HepG2 (cell line): Measurements from ENCODE around the gene LEMD2. TPM values are rescaled to one million over a fixed set of nuclear protein-coding genes. Genes with fewer than 3 reads are reported as not detected.

Source experiments
- BORCS8-MEF2B ChIP-seq: sonication (generic); formaldehyde crosslinking; IDR thresholded peaks from 2 replicates; pipeline ENCODE4 v1.8.0; 2022; ENCODE audit warnings: mild to moderate bottlenecking, missing genetic modification reagents
- FIP1L1 ChIP-seq: fragments of 200-400 bp; formaldehyde crosslinking; IDR thresholded peaks from 2 replicates; pipeline ENCODE4 v1.6.1; 2018; ENCODE audit warnings: low read depth, mild to moderate bottlenecking, low read length, moderate library complexity, borderline replicate concordance; ENCODE audit not compliant: insufficient read depth
- FOSL2 ChIP-seq: sonication (generic); formaldehyde crosslinking; IDR thresholded peaks from 2 replicates; pipeline ENCODE4 v1.4.0; 2020; ENCODE audit warnings: missing genetic modification reagents
- GABPA ChIP-seq, 2 experiments: IDR thresholded peaks; 2 replicates each; pipeline ENCODE4 v1.6.1; 2011 to 2016; ENCODE audit warnings: low read depth in 2 of 2, low read length in 1 of 2, missing biosample characterization in 1 of 2, missing genetic modification characterization in 1 of 2
- KLF11 ChIP-seq: IDR thresholded peaks from 2 replicates; pipeline ENCODE4 v1.6.1; 2016; ENCODE audit warnings: missing compliant biosample characterization
- MED1 ChIP-seq: sonication (generic); formaldehyde crosslinking; IDR thresholded peaks from 2 replicates; pipeline ENCODE4 v1.4.0; 2020; ENCODE audit warnings: missing genetic modification reagents
- MTERF4 ChIP-seq: sonication (generic); formaldehyde crosslinking; IDR thresholded peaks from 2 replicates; pipeline ENCODE4 v1.8.0; 2023; ENCODE audit warnings: mild to moderate bottlenecking, missing genetic modification reagents
- NFIB ChIP-seq: sonication (generic); formaldehyde crosslinking; IDR thresholded peaks from 2 replicates; pipeline ENCODE4 v1.9.0; 2021; ENCODE audit warnings: missing genetic modification reagents, mild to moderate bottlenecking, borderline replicate concordance
- POLR2A ChIP-seq, 2 experiments: IDR thresholded peaks; 2 replicates each; pipeline ENCODE4 v1.6.1; 2011; ENCODE audit warnings: low read depth in 2 of 2, low read length in 2 of 2, mild to moderate bottlenecking in 1 of 2, moderate library complexity in 1 of 2; ENCODE audit not compliant: insufficient read depth in 1 of 2
- PREB ChIP-seq: sonication (generic); formaldehyde crosslinking; IDR thresholded peaks from 2 replicates; pipeline ENCODE4 v1.4.0; 2020; ENCODE audit warnings: missing genetic modification reagents
- RAD51 ChIP-seq: fragments of 450-650 bp; IDR thresholded peaks from 2 replicates; pipeline ENCODE4 v1.6.1; 2016; ENCODE audit warnings: borderline replicate concordance
- REXO4 ChIP-seq: sonication (generic); formaldehyde crosslinking; IDR thresholded peaks from 2 replicates; pipeline ENCODE4 v1.8.0; 2022; ENCODE audit warnings: missing genetic modification reagents, mild to moderate bottlenecking, borderline replicate concordance
- THAP8 ChIP-seq: sonication (generic); formaldehyde crosslinking; IDR thresholded peaks from 2 replicates; pipeline ENCODE4 v1.5.1; 2020; ENCODE audit warnings: missing genetic modification reagents, mild to moderate bottlenecking, borderline replicate concordance
- USF2 ChIP-seq, 2 experiments: sonication (generic) in 1 of 2; formaldehyde crosslinking in 1 of 2; IDR thresholded peaks; 2 replicates each; pipeline versions ENCODE4 v1.5.1 to v1.6.1; 2011 to 2020; ENCODE audit warnings: borderline replicate concordance in 1 of 2, low read depth in 1 of 2, low read length in 1 of 2, mild to moderate bottlenecking in 1 of 2, missing genetic modification reagents in 1 of 2, moderate library complexity in 1 of 2
- YEATS2 ChIP-seq: sonication (generic); formaldehyde crosslinking; IDR thresholded peaks from 2 replicates; pipeline ENCODE4 v1.4.0; 2020; ENCODE audit warnings: missing genetic modification reagents, borderline replicate concordance
- ZBTB37 ChIP-seq: sonication (generic); formaldehyde crosslinking; IDR thresholded peaks from 2 replicates; pipeline ENCODE4 v1.4.0; 2020; ENCODE audit warnings: mild to moderate bottlenecking, missing genetic modification reagents
- ZFP62 ChIP-seq: sonication (generic); formaldehyde crosslinking; IDR thresholded peaks from 2 replicates; pipeline ENCODE4 v1.4.0; 2020; ENCODE audit warnings: missing genetic modification reagents
- ZHX1 ChIP-seq: sonication (generic); formaldehyde crosslinking; IDR thresholded peaks from 2 replicates; pipeline ENCODE4 v1.8.1; 2022; ENCODE audit warnings: low read depth, mild to moderate bottlenecking, missing genetic modification reagents
- ZNF20 ChIP-seq: sonication (generic); formaldehyde crosslinking; IDR thresholded peaks from 2 replicates; pipeline ENCODE4 v1.4.0; 2020; ENCODE audit warnings: mild to moderate bottlenecking, moderate library complexity, missing genetic modification reagents
- ZNF430 ChIP-seq: sonication (generic); formaldehyde crosslinking; IDR thresholded peaks from 2 replicates; pipeline ENCODE4 v1.9.0; 2021; ENCODE audit warnings: mild to moderate bottlenecking, missing genetic modification reagents
- ZNF567 ChIP-seq: sonication (generic); formaldehyde crosslinking; IDR thresholded peaks from 2 replicates; pipeline ENCODE4 v1.8.1; 2023; ENCODE audit warnings: mild to moderate bottlenecking, missing genetic modification reagents, borderline replicate concordance
- polyA plus RNA-seq, 8 experiments: library from polyadenylated mRNA; depleted of rRNA in 3 of 8; stranded (reverse) in 7 of 8; unstranded in 1 of 8; fragments of >200 nt; fragmentation: Illumina TruSeq in 4 of 8; extraction: Trizol in 4 of 8; gene quantifications; 2 replicates each; pipeline versions ENCODE4 v1.2.1 to v1.2.3, GENCODE V29; 2011 to 2016; ENCODE audit warnings: low read depth in 4 of 8, missing spikeins in 1 of 8, mixed read lengths in 1 of 8; ENCODE audit not compliant: insufficient read depth in 1 of 8
- total RNA-seq, 5 experiments: library from RNA; depleted of rRNA; stranded (reverse); fragments of >200 nt; fragmentation: Illumina TruSeq; extraction: Trizol; gene quantifications; 2 replicates each; pipeline ENCODE4 v1.2.3, GENCODE V29; 2016; ENCODE audit warnings: low read depth in 1 of 5

Gene LEMD2
- total and polyA plus RNA-seq, 2 of the 13 experiments (the other 11 are each of a cell fraction or from before 2014, with no cell fraction given), result 45.2 to 62.9 TPM

- no peak for TF ChIP-seq FIP1L1
- TF ChIP-seq ZHX1, result no peak
- no peak for TF ChIP-seq ZFP62 (CRISPR knock-in tag)
- no peak for TF ChIP-seq GABPA (IDR thresholded peaks at IDR 0.05; ENCODE audit: low read depth, low read length)
- peak; percentile 41 for TF ChIP-seq GABPA (CRISPR knock-in tag; IDR thresholded peaks at IDR 0.05; ENCODE audit: low read depth)
- no peak for TF ChIP-seq ZNF567 (CRISPR knock-in tag)
- no peak for TF ChIP-seq BORCS8-MEF2B (CRISPR knock-in tag)
- no peak for TF ChIP-seq ZNF430
- TF ChIP-seq ZNF20 (CRISPR knock-in tag), result no peak
- TF ChIP-seq USF2 (IDR thresholded peaks at IDR 0.05; ENCODE audit: low read depth, low read length), result no peak
- no peak for TF ChIP-seq USF2 (CRISPR knock-in tag; IDR thresholded peaks at IDR 0.05; ENCODE audit: borderline replicate concordance)
- no peak for TF ChIP-seq MED1
- no peak for TF ChIP-seq NFIB (CRISPR knock-in tag)
- TF ChIP-seq REXO4 (CRISPR knock-in tag), result 0 out of 2 replicates have a peak, but pooled peaks have one; percentile 67
- no peak for TF ChIP-seq PREB (CRISPR knock-in tag)
- no peak for TF ChIP-seq ZBTB37
- no peak for TF ChIP-seq KLF11 (CRISPR knock-in tag)
- TF ChIP-seq POLR2A (IDR thresholded peaks at IDR 0.05; ENCODE audit: insufficient read depth in 1 of 2, low read depth in 2 of 2, low read length in 2 of 2), result no peak
- no peak for TF ChIP-seq RAD51
- TF ChIP-seq FOSL2 (CRISPR knock-in tag), result peak; percentile 55
- TF ChIP-seq YEATS2 (CRISPR knock-in tag), result 0 out of 2 replicates have a peak, but pooled peaks have one; percentile 34
- no peak for TF ChIP-seq MTERF4 (CRISPR knock-in tag)
- no peak for TF ChIP-seq THAP8 (CRISPR knock-in tag)
These were observed 48.7 kb downstream of the LEMD2 start (continued) for GRCh38 chr6:33740204-33740608.
